Measurements from ENCODE around the gene RORC. TPM values are rescaled to one million over a fixed set of nuclear protein-coding genes. Genes with fewer than 3 reads are reported as not detected.
"Not testable (repeated sequence)": the region's sequence is repeated elsewhere in the genome, so short reads cannot be mapped to it uniquely, and the experiment has no call there.

The RORC gene
- polyA plus RNA-seq, 3 donors: 0.83 to 1.5 (median 1.3) TPM

DNA sequence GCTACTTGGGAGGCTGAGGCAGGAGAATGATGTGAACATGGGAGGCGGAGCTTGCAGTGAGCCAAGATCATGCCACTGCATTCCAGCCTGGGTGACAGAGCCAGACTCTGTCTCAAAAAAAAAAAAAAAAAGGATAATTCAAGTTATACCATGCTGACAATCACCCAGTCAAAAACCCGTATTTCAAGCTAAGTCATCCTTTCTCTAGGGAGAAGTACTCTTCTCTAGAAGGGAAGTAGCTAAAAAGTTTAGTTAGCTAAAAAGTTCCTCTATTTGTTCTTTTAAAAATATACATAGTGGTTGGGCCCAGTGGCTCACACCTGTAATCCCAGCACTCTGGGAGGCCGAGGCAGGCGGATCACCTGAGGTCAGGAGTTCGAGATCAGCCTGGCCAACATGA is 50.9 kb downstream of the RORC start:
- DNase-seq (ENCODE audit: low read depth in 3 of 3, low spot score in 2 of 3): not testable (repeated sequence)

DNA sequence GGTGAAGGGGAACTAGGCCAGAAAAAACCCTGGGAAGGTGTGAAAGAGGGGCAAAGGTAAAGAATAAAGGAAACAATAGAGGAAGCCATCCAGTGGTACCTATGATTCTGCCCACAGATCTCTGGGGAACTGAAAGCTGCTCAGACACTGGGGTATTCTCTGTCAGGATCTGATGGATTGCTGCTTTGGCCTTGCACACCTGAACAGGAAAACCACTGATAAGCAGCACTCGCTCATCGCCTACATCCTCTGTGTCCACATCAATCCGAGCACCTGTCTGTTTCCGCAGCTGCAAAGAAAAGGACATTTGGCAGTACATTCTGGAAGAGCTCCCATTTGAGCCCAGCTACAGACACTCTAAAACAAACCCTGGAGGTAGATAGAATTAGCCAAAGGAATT is 51.8 kb downstream of the RORC start:
- DNase-seq (ENCODE audit: low read depth in 3 of 3, low spot score in 2 of 3): no peak

DNA sequence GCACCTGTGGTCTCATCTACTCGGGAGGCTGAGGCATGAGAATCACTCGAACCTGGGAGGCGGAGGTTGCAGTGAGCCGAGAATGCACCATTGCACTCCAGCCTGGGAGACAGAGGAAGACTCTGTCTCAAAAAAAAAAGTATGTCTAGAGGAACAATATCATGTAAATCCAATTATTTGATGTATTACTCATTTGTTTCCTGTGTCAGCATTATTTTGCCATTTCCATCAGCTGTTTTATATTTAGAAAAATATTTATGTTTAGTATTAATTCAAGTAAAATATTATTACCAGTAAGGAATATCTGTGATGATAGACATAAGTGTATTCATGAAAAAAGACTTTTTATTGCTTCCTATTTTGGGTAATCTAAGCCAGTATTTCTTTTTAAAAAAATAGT is 54.3 kb downstream of the RORC start:
- no peak for DNase-seq (ENCODE audit: low read depth in 3 of 3, low spot score in 2 of 3)

DNA sequence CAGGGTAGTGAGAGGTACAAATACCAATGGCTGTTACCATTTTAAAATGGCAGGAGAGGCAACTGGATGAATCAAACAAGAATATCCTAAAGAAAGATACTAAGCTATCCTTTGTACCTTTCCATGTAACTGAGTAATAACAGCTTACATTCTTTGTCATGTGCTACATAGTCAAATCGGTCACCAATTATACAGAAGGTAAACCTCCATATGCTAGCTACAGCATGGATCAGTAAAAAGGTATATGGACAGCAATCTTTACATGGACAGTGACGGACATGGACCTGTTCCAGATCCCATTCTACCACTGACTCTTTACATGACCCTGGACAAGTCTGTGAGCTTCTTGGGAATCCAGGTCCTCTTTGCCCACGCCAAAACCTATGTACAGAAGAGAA is 54.9 kb downstream of the RORC start:
- DNase-seq (ENCODE audit: low read depth in 3 of 3, low spot score in 2 of 3): no peak

DNA sequence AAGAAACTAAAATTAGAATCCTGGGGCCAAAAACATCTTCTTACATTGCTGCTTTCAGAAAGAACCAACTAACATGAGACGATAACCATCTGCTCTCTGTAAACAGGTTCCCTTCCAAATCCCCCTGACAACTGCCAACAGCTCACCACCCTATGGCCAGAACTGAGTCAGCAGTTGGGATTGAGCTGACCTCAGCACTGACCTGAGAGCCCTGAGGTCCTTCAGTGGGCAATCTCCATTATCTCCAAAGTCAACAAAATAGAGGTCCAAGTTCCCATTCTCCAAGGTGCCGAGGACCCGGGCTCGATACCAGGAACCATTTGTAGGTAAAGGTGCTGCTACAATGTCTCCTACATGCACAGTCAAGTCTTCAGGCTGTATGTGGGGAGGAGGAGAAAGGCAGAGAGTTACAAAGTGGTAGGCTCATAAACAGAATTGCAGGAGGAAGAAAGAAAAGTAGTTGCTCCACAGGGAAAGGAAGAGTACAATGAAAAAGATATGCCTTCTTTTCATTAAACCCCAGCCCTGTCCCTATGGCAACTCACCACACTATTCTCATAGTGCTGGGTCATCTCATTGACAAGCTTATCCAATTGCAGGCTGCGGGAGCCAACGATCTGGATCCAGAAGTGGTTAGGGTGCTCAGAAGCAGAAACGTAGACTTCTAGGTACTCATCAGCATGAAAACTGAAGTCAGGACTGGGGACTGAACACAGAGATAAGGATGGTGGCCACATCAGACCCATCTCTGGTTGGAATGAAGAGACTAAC is 55.5 kb downstream of the RORC start:
- no peak for DNase-seq (ENCODE audit: low read depth in 3 of 3, low spot score in 2 of 3)

DNA sequence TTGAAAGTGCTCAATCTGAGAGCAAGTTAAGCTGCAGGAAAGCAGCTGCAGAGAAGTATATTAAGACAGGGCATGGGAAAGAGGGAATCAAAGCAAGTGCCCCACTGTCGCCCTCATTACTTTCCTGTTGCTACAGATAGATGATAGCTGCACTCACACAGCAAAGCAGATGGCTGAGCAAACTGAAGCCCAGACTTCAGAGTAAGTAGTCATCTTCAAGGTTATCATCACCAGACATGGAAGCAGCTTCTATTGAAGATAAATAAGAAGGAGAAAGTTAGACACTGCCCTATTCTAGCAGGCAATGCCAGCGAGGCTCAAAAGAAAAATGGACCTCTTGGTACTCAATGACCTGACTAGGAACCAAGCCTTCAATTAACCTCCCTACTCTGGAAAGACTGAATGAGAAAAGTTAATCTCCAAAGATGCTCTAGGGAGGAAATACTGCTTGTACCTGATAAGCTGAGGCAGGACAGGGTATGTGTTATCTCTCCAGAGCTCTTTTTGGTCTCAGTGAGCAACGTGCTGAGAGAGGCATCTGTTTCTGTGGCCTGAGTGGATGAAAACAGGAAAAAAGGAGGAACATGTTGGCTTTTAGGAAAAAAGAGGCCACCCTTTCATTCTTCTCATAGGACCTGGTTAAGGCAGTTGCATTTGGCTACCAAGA is 57.2 kb downstream of the RORC start:
- no peak for DNase-seq (ENCODE audit: low read depth in 3 of 3, low spot score in 2 of 3)

DNA sequence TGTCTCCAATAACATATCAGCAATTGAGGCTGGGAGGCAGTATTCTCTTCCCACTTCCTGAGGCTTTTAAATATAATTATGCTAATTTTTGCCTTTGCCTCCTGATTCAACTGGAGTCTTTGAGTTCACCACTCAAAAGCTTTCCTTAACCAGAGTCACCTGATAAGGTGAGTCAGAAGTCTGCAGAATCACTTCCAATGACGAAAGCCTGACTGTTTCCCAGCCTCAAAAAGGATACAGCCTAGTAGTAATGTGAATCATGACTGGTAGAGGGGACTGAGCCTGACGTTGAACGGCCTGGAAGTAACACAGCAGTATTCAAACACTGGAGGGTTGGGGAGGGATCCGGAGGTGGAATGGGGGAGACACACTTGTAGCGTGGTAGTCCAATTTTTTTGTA is 57.9 kb downstream of the RORC start:
- DNase-seq (ENCODE audit: low read depth in 3 of 3, low spot score in 2 of 3): no peak

DNA sequence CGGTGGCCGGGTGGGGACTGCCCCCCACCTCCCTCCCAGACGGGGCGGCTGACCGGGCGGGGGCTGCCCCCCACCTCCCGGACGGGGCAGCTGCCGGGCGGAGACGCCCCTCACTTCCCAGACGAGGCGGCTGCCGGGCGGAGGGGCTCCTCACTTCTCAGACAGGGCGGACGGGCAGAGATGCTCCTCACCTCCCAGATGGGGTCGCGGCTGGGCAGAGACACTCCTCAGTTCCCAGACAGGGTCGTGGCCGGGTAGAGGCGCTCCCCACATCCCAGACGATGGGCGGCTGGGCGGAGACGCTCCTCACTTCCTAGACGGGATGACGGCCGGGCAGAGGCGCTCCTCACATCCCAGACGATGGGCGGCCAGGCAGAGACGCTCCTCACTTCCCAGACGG is 62.3 kb downstream of the RORC start:
- DNase-seq (ENCODE audit: low read depth in 3 of 3, low spot score in 2 of 3): not testable (repeated sequence)

DNA sequence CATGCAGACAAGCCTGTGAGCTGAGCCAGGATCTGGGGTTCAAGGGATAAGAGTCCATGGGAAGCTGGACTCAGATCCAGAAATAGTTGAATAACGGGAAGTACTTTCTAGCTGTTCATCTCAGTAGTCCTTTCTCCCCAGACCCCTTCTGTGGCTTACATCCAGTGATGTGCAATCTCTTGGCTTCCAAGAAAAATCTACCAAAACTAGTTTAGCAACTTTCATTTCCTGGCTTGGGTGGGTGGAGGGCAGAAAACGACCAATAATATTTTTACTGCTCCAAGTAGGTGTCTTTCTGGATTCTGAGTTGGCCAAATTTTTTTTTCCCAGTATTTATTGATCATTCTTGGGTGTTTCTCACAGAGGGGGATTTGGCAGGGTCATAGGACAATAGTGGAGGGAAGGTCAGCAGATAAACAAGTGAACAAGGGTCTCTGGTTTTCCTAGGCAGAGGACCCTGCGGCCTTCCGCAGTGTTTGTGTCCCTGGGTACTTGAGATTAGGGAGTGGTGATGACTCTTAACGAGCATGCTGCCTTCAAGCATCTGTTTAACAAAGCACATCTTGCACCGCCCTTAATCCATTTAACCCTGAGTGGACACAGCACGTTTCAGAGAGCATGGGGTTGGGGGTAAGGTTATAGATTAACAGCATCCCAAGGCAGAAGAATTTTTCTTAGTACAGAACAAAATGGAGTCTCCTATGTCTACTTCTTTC is 63.1 kb downstream of the RORC start:
- peak in 1 of 3 donors; percentile 12 for DNase-seq (ENCODE audit: low read depth in 3 of 3, low spot score in 2 of 3)

DNA sequence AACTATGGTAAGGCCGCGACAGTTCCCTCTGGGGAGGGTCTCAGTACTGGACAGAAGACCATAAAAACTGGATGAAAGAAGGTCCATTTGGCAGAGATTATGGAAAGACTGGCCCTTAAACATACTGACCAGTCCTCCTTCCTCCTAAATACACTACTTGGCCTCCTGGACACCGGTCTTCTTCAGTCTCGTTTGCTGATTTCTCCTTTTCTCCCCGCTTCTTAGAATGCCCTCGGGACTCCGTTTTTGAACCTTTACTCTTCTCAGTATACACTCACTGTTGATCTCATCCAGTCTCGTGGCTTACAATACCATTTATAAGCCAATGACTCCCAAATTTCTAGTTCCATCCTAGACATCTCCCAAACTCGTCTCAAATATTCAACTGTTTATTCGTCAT is 67.6 kb downstream of the RORC start:
- DNase-seq (ENCODE audit: low read depth in 3 of 3, low spot score in 2 of 3): no peak

DNA sequence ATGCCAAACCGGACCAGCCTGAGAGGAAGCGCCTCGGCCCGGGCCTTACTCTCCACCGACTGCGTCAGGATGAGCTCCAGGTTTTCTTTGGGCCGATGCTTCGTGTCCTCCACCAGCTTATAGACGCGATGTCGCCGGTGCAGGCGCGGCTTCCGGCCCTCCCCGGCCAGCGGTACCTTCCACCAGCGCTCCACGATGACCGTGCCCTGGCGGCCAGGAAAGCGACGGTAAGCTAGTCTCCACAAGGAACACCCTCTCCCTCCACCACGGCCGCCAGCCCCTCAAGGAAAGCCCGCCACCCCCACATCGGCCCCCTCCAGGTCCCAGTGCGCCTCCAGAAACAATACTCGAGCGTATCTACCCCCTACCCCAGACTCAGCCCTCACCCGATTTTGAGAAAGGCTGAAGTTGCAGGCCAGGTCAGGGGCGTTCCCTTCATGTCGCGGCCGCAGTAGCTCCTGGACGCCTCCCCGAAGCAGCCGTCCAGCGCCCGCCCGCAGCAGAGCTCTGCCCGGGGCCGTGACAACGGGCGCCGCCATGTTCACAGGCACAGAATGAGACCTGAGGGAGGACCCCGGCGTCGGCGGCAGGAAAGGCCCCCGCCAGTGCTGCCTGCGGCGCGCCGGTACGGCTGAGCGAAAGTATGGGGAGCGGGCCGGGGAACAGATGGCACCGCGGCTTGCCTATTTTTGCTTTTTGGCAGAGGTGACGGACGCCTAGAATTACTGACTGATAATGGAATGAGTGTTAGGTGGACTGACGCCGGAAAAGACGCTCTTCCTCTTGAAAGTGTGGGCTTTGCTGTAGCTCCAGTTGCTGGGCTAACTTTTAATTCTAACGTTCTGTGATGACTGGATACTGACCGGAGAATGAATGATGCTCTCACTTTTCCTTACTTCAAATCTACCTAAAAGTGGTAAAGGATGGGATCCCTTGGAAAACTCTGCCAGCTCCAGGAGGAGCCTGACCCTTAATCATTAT is 68.4 kb downstream of the RORC start, which contains the start of gene MRPL9:
MRPL9 (minus strand) TSS at position 556 of the 981 bp plus-strand sequence; CDS start at position 539, 17 bp downstream.
- DNase-seq (ENCODE audit: low read depth in 3 of 3, low spot score in 2 of 3): peak; percentile 29 to 65 (median 57)

DNA sequence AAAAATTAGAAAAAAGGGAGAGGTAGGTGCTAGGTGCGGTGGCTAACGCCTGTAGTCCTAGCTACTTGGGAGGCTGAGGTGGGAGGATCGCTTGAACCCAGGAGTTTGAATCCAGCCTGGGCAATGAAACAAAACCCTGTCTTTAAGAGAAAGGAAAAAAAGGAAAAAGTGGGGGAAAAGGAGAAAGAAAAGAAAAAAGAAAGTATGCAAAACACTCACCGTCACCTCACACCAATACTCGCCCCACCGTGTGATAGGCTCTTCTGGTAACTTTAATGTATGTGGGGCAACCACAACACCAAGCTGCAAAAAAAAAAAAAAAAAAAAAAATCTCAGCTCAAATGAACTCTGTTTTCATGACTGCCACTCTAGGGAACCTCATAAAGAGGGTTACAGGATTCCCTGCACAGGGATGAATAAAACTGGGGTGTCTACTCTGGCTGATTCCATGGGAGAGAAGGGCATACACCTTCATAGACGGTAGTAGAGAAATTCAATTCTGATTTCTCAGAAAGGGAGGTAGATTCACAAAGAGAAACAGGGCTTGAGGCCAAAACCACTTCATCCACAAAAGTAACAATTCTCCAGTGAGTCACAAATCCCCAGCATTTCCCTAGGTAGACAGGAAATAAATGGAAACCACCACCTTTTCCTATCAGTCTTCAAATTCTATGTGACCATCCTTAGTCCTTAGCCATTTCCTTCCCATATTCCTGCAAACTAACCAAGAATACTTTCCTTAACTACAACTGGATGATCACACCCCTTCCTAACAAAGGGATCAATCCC is 70.8 kb downstream of the RORC start:
- DNase-seq (ENCODE audit: low read depth in 3 of 3, low spot score in 2 of 3): no peak

DNA sequence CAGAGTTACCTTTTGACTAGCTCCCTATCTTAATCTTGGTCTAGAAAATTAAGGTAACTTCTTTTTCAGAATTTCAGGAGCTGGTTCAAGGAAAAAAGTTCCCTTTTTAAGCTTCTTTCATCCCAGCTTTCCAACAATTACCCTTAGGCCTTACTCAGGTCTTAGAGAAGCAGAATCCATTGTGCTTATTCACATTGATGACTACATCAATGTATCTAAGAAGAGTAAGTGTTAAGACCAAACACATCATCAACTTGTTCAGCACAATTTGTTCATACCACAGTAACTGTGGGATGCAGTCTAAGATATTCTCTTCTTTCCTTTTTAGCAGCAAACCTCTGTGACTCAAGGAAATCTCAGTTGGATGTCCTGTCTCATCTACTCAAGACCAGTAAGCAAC is 72.4 kb downstream of the RORC start:
- no peak for DNase-seq (ENCODE audit: low read depth in 3 of 3, low spot score in 2 of 3)

DNA sequence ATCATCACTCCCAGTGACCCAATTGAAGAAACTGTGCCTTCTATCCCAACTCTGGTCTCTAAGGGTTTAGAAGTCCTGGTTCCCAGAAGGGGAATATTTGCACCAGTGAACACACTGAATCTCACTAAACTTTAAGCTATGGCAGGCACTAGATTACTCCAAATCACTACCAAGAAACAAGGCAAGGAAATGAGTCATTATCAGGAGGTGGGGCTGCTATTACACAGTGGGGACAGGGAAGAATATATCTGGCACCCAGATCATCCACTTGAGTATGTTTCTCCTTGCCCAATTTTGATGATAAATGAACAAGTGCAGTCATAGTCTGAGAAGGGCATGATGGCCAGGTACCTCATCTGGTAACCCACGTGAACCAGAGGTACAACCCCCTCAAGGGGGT is 75.3 kb downstream of the RORC start:
- DNase-seq (ENCODE audit: low read depth in 3 of 3, low spot score in 2 of 3): no peak

Other genes with a start within 250 kb of the RORC start
- 10 to 100 TPM; 20.5 to 22.5 (median 21.8) TPM for gene SNX27, start 219.8 kb downstream of the RORC start, polyA plus RNA-seq (ENCODE audit: insufficient read length in 3 of 3)
- under 1 TPM; 0.30 to 0.53 (median 0.42) TPM for gene CELF3, start 115.0 kb downstream of the RORC start, polyA plus RNA-seq (ENCODE audit: insufficient read length in 3 of 3)
- under 1 TPM in 1 of 3 donors, not detected in 2; 0.37 TPM for gene RIIAD1, start 110.3 kb downstream of the RORC start, polyA plus RNA-seq (ENCODE audit: insufficient read length in 3 of 3)
- gene MRPL9, start 68.3 kb downstream of the RORC start, polyA plus RNA-seq (ENCODE audit: insufficient read length in 3 of 3): 100 to 1,000 TPM; 115 to 123 (median 119) TPM
- 1 to 10 TPM; 8.8 to 9.1 (median 9.1) TPM for gene TDRKH, start 41.3 kb downstream of the RORC start, polyA plus RNA-seq (ENCODE audit: insufficient read length in 3 of 3)
- gene LINGO4, start 26.4 kb downstream of the RORC start, polyA plus RNA-seq (ENCODE audit: insufficient read length in 3 of 3): under 1 TPM in 2 of 3 donors, not detected in 1; 0.04 TPM
- gene C2CD4D, start 8.0 kb upstream of the RORC start, polyA plus RNA-seq (ENCODE audit: insufficient read length in 3 of 3): under 1 TPM in 2 of 3 donors, not detected in 1; 0.10 TPM
- gene THEM5, start 21.9 kb upstream of the RORC start, polyA plus RNA-seq (ENCODE audit: insufficient read length in 3 of 3): under 1 TPM; 0.29 to 0.49 (median 0.44) TPM
- gene THEM4, start 77.7 kb upstream of the RORC start, polyA plus RNA-seq (ENCODE audit: insufficient read length in 3 of 3): 10 to 100 TPM; 20.9 to 22.1 (median 21.8) TPM
- gene S100A10, start 162.1 kb upstream of the RORC start, polyA plus RNA-seq (ENCODE audit: insufficient read length in 3 of 3): 100 to 1,000 TPM; 227 to 239 (median 228) TPM
- gene S100A11, start 205.2 kb upstream of the RORC start, polyA plus RNA-seq (ENCODE audit: insufficient read length in 3 of 3): 100 to 1,000 TPM; 231 to 297 (median 273) TPM